GM12873 (cell line): Measurements from ENCODE around the gene RFX1.

ENCODE experiments used
- TF ChIP-seq, protein P1 (sequence below): IDR thresholded peaks from 2 replicates; pipeline ENCODE4 v1.5.1; 2012; ENCODE audit warnings: low read depth, mild to moderate bottlenecking, moderate library complexity, low read length, control low read depth; ENCODE audit not compliant: insufficient read depth; ENCODE audit errors: missing control alignments

The RFX1 gene

GRCh38 chr19:13929956-13930355, 76.2 kb downstream of the RFX1 start:
- TF ChIP-seq, protein P1, sequence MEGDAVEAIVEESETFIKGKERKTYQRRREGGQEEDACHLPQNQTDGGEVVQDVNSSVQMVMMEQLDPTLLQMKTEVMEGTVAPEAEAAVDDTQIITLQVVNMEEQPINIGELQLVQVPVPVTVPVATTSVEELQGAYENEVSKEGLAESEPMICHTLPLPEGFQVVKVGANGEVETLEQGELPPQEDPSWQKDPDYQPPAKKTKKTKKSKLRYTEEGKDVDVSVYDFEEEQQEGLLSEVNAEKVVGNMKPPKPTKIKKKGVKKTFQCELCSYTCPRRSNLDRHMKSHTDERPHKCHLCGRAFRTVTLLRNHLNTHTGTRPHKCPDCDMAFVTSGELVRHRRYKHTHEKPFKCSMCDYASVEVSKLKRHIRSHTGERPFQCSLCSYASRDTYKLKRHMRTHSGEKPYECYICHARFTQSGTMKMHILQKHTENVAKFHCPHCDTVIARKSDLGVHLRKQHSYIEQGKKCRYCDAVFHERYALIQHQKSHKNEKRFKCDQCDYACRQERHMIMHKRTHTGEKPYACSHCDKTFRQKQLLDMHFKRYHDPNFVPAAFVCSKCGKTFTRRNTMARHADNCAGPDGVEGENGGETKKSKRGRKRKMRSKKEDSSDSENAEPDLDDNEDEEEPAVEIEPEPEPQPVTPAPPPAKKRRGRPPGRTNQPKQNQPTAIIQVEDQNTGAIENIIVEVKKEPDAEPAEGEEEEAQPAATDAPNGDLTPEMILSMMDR = no peak

DNA sequence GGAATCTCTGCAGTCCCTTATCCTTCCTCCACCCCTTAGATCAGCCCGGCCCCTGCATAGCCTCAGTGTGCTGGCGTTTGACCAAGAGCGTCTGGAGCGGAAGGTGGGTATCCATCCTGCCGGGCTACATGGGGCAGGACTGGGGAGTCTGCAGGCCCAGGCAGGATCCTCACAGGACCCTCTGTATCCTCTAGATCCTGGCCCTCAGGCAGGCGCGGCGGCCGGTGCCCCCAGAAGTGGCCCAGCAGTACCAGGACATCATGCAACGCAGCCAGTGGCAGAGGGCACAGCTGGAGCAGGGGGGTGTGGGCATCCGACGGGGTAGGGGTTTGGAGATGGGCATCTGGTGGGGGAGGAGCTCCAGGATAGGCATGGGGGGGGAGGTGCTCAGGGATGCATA, 76.8 kb downstream of the RFX1 start:
- TF ChIP-seq, protein P1 = no peak

DNA sequence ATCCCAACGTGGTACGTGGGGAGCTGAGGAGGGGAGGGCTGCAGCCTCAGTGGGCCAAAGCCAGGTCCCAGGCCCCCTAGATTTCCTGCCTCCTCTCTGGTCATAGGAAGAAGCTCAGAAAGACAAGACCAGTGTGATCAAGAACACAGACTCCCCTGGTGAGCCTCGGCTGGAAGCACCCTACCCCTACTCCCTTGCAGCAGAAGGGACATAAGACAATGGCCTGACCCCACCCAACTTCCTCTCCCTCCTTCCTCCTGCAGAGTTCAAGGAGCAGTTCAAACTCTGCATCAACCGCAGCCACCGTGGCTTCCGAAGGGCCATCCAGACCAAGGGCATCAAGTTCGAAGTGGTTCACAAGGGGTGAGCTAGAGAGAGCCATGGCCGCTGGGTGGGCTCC, 79.4 kb downstream of the RFX1 start:
- TF ChIP-seq, protein P1 = no peak

DNA sequence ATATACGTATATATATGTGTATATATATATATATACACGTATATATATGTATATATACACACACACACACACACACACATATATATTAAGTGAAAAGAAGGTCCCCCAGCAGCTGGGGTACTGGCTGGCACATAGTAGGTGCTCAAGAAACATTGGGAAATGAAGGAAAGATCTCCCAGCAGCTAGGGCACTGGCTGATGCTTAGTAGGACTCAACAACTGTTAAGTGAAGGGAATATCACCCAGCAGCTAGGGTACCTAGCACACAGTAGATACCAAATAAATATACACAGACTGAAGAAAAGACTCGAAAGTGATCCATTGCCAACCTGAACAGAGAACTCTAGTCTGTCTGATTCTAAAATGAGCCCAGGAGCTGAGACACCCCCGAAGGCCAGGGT, 80.1 kb downstream of the RFX1 start:
- TF ChIP-seq, protein P1 = no peak

- TF ChIP-seq, protein P1 = no peak
Observed at GRCh38 chr19:13923194-13923987, 82.7 kb downstream of the RFX1 start.

DNA sequence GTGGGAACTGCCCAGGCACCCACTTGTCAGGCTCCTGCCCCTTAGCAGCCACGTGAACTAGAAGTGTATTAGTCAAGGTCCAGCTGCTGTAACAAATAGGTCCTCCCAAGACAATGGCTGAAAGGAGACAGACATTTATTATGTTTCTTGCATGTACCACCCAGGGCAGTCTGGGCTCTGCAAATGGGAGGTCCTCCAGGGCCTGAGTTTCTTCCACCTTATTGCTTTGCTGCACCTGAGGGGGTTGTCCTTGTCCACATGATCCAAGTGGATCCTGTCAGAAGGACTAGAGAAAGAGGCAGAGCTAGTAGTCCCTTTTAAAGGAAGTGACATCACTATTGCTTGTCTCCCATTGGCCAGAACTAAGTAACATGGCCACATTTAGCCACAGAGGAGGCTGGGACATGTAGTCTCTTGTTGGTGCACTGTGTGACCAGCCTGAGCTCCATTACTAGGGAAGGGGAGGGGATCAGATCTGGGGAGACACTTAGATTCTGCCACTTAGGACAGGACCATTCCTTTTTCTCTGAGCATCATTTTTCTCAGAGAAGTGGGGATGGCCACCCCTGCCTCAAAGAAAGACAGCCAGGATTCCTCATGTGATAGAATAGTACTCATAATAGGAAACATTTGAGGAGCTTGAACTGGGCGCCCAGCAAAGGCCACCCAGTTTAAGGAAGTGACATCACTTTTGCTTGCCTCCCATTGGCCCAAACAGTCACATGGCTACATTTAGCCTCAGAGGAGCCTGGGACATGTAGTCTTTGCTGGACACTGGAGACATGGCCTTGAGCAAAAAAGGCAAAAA, 85.0 kb downstream of the RFX1 start:
- TF ChIP-seq, protein P1 = no peak

DNA sequence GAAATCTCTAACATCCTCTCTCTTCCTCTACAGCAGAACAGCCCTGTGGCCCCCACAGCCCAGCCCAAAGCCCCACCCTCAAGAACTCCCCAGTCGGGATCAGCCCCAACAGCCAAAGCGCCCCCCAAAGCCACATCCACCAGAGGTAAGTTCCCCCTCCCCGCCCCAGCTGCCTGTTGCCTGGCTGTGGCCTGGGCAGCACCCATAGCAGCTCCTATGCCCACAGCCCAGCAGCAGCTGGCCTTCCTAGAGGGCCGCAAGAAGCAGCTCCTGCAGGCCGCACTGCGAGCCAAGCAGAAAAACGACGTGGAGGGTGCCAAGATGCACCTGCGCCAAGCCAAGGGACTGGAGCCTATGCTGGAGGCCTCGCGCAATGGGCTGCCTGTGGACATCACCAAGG, 85.6 kb downstream of the RFX1 start:
- TF ChIP-seq, protein P1 = no peak
